Measurements from ENCODE around the gene ELL. TPM values are rescaled to one million over a fixed set of nuclear protein-coding genes. Genes with fewer than 3 reads are reported as not detected.
A peak's percentile ranks its signal among the peaks of the same experiment; 100 is the strongest.

ELL gene
- total and polyA plus RNA-seq, 9 of the 15 experiments (the other 6 are each of a cell fraction or from before 2014, with no cell fraction given): 0.24 to 22.5 (median 4.1) TPM

DNA sequence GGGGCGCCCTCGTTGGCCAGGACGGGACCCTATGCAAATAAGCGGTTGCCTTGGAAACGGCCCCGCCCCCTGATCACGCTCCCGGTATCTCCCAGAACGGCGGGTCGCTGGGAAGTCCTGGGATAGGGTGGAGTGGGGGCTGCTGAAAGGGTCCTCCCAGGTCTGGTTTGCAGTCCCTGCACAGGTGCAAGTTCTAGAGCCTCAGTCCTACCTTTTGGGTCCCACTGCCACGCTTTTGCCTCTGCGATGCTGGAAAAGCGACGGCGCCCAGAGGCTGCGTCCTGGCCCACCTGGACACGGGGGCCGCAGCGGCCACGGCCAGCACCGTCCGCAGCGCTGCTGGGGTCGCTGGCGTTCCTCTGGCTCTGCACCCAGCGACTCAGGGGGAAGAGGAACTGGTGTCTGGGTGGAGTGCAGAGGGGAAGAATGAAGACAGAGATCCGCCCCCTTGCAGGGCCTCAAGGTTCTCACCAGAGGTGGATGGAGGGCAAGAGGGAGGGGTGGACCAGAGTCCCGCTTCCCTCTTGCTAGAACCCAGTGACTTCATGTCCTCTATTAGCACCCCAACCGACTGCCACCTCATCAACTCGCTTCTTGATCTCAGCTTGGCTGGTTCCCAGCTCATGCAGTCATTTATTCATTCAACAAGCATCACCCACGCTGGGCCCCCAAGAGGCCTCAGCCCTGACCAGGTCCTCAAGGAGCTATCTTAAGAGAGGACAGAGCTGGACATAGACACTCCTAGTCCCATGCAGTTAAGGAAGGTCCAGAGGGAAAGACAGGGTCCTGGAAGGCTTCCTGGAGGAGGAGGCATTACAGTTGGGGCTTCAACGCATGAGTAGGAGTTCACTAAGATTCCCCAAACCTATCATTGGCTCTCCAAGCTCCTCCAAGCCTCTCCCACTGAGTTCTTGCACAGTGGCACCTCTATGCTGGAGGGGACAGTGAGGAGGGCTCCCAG, 124.3 kb downstream of the ELL start, which contains the start of gene LRRC25 (continued):
- TF ChIP-seq ZNF639 (CRISPR knock-in tag; conservative IDR thresholded peaks at IDR 0.05 in 1 of 2, IDR thresholded peaks at IDR 0.05 in 1 of 2) (no peak), CXXC5 (CRISPR knock-in tag; IDR thresholded peaks at IDR 0.05) (0 out of 2 replicates have a peak, but pooled peaks have one; percentile 38), CBX2 (IDR thresholded peaks at IDR 0.05; ENCODE audit: insufficient read depth, low read length, poor library complexity, severe bottlenecking) (no peak), SP1 (CRISPR knock-in tag; IDR thresholded peaks at IDR 0.05) (peak; percentile 65), MAFG (tag; conservative IDR thresholded peaks at IDR 0.05) (no peak), NUFIP1 (IDR thresholded peaks at IDR 0.05; ENCODE audit: partially characterized antibody) (no peak), CHD1 (IDR thresholded peaks at IDR 0.05; ENCODE audit: low read length) (peak; percentile 67), ZBTB43 (CRISPR knock-in tag; IDR thresholded peaks at IDR 0.05) (no peak), TEAD2 (tag; IDR thresholded peaks at IDR 0.05) (no peak), GATAD2B (IDR thresholded peaks at IDR 0.05; ENCODE audit: borderline replicate concordance) (no peak), SRSF9 (IDR thresholded peaks at IDR 0.05; ENCODE audit: borderline replicate concordance, low read depth, low read length) (no peak), SMARCC2 (IDR thresholded peaks at IDR 0.05; ENCODE audit: low read depth) (no peak), TRIM24 (IDR thresholded peaks at IDR 0.05) (no peak), RBFOX2 (IDR thresholded peaks at IDR 0.05; ENCODE audit: low read depth, low read length) (no peak), POLR2G (IDR thresholded peaks at IDR 0.05; ENCODE audit: low read depth, low read length) (no peak), HBP1 (CRISPR knock-in tag; IDR thresholded peaks at IDR 0.05) (no peak), FUS (optimal IDR thresholded peaks at IDR 0.05; ENCODE audit: low read depth, low read length) (no peak), KDM1A (IDR thresholded peaks at IDR 0.05) (peak; percentile 48 to 85; a peak in 3 of 4 replicates), NRF1 (conservative IDR thresholded peaks at IDR 0.05 in 1 of 2, IDR thresholded peaks at IDR 0.05 in 1 of 2) (peak; percentile 45 to 49; a peak in 2 of 4 replicates), ZBED1 (IDR thresholded peaks at IDR 0.05) (no peak), ZFP1 (CRISPR knock-in tag; IDR thresholded peaks at IDR 0.05) (no peak), RBM15 (IDR thresholded peaks at IDR 0.05; ENCODE audit: insufficient read depth, low read length) (no peak), SRSF7 (optimal IDR thresholded peaks at IDR 0.05; ENCODE audit: low read depth, low read length) (no peak), RUNX1 (IDR thresholded peaks at IDR 0.05; ENCODE audit: low read depth) (no peak), ZNF253 (CRISPR knock-in tag; conservative IDR thresholded peaks at IDR 0.05) (no peak)
